Fibroblast of pulmonary artery (primary cell): Measurements from ENCODE around the gene FAM168A.

Experiments used
- DNase-seq: peaks from one replicate; pipeline ENCODE4 v3.0.0-alpha.2; 2010; ENCODE audit warnings: low read depth
- H3K4me3 ChIP-seq: replicated peaks from 2 replicates; pipeline ENCODE4 v1.5.1; 2011; ENCODE audit warnings: low read depth, mild to moderate bottlenecking, control low read depth, low read length, moderate library complexity
- CTCF ChIP-seq: IDR thresholded peaks from 2 replicates; pipeline ENCODE4 v1.5.1; 2011; ENCODE audit warnings: mild to moderate bottlenecking, control low read depth, low read length, inconsistent platforms; ENCODE audit errors: missing control alignments

The FAM168A gene

GRCh38 chr11:73361953-73362776, 235.7 kb downstream of the FAM168A start:
- H3K4me3 ChIP-seq = no peak overlapping the region
- DNase-seq = no peak
- TF ChIP-seq CTCF = no peak

GRCh38 chr11:73360743-73361369, 237.1 kb downstream of the FAM168A start:
- TF ChIP-seq CTCF = no peak
- DNase-seq = no peak
- no peak overlapping the region for H3K4me3 ChIP-seq

GRCh38 chr11:73359930-73360742, 237.8 kb downstream of the FAM168A start:
- DNase-seq = peak; percentile 53
- TF ChIP-seq CTCF = peak; percentile 46
- H3K4me3 ChIP-seq = no peak overlapping the region

- no peak for TF ChIP-seq CTCF
These were observed 238.6 kb downstream of the FAM168A start for GRCh38 chr11:73359341-73359740.

GRCh38 chr11:73358071-73358470, 239.8 kb downstream of the FAM168A start:
- DNase-seq = no peak
- no peak overlapping the region for H3K4me3 ChIP-seq
- TF ChIP-seq CTCF = no peak

More at GRCh38 chr11:73359341-73359740, 238.6 kb downstream of the FAM168A start:
- H3K4me3 ChIP-seq = no peak overlapping the region
- DNase-seq = no peak

- no peak for TF ChIP-seq CTCF
- no peak for DNase-seq
- H3K4me3 ChIP-seq = no peak overlapping the region
These were observed 240.7 kb downstream of the FAM168A start for GRCh38 chr11:73356979-73357860.
